ENCODE results near the gene KCNMA1.

KCNMA1 gene

GRCh38 chr10:77553311-77553710, 84.3 kb downstream of the KCNMA1 start:
- no peak for DNase-seq

GRCh38 chr10:77552252-77552651, 85.4 kb downstream of the KCNMA1 start:
- DNase-seq = no peak

- DNase-seq = no peak
Measured at GRCh38 chr10:77550378-77550777, 87.2 kb downstream of the KCNMA1 start.

- no peak for DNase-seq
Measured at GRCh38 chr10:77548671-77549070, 88.9 kb downstream of the KCNMA1 start.

GRCh38 chr10:77548157-77548556, 89.5 kb downstream of the KCNMA1 start:
- no peak for DNase-seq

GRCh38 chr10:77547307-77548050, 90.1 kb downstream of the KCNMA1 start:
- DNase-seq = no peak

GRCh38 chr10:77546042-77546441, 91.6 kb downstream of the KCNMA1 start:
- DNase-seq = no peak

- DNase-seq = no peak
Measured at GRCh38 chr10:77545585-77545984, 92.0 kb downstream of the KCNMA1 start.

GRCh38 chr10:77544617-77545016, 93.0 kb downstream of the KCNMA1 start:
- DNase-seq = peak; percentile 45

GRCh38 chr10:77542710-77543259, 94.8 kb downstream of the KCNMA1 start:
- DNase-seq = no peak

GRCh38 chr10:77541944-77542343, 95.7 kb downstream of the KCNMA1 start:
- DNase-seq = no peak

GRCh38 chr10:77541247-77541646, 96.4 kb downstream of the KCNMA1 start:
- no peak for DNase-seq

GRCh38 chr10:77539147-77539935, 98.3 kb downstream of the KCNMA1 start:
- DNase-seq = no peak

GRCh38 chr10:77537720-77538373, 99.8 kb downstream of the KCNMA1 start:
- peak; percentile 60 for DNase-seq

GRCh38 chr10:77537071-77537470, 100.5 kb downstream of the KCNMA1 start:
- no peak for DNase-seq

- peak; percentile 38 for DNase-seq
Measured at GRCh38 chr10:77533887-77534278, 103.7 kb downstream of the KCNMA1 start.

GRCh38 chr10:77533146-77533886, 104.3 kb downstream of the KCNMA1 start:
- no peak for DNase-seq

- peak; percentile 94 for DNase-seq
Measured at GRCh38 chr10:77532068-77532467, 105.5 kb downstream of the KCNMA1 start.

- peak; percentile 87 for DNase-seq
Measured at GRCh38 chr10:77531441-77532001, 106.1 kb downstream of the KCNMA1 start.

GRCh38 chr10:77530011-77530410, 107.6 kb downstream of the KCNMA1 start:
- no peak for DNase-seq

- DNase-seq = no peak
Measured at GRCh38 chr10:77529050-77529576, 108.5 kb downstream of the KCNMA1 start.

- no peak for DNase-seq
Measured at GRCh38 chr10:77527839-77528238, 109.8 kb downstream of the KCNMA1 start.
